Measurements from ENCODE around the gene S100A3. TPM values are rescaled to one million over a fixed set of nuclear protein-coding genes. Genes with fewer than 3 reads are reported as not detected.
A peak's percentile ranks its signal among the peaks of the same experiment; 100 is the strongest.

S100A3 gene
- total RNA-seq, 2 donors from 2014 or later = 0.46 TPM; not detected in 1

- no peaks in the 10 kb centered on the region for H3K4me1 ChIP-seq (replicated peaks)
- H3K4me3 ChIP-seq = no peak overlapping the region
- H3K9me3 ChIP-seq = no peaks in the 10 kb centered on the region
- no peaks in the 10 kb centered on the region for H3K27me3 ChIP-seq (replicated peaks; ENCODE audit: insufficient read depth)
- no peaks in the 10 kb centered on the region for H3K36me3 ChIP-seq
- intact Hi-C loops (cut with DNase I) = no loop called here
- DNase-seq (ENCODE audit: low spot score) = no peak
- WGBS = 88% methylated on average over 3 of the region's 3 CpGs
- TF ChIP-seq CTCF (IDR thresholded peaks at IDR 0.05) = peak in 1 of 4 experiments; percentile 6
- TF ChIP-seq POLR2AphosphoS5 (IDR thresholded peaks at IDR 0.05) = no peak
- no peak overlapping the region for H3K27ac ChIP-seq
Observed at GRCh38 chr1:153561466-153561985, 12.5 kb upstream of the S100A3 start.

- DNase-seq (ENCODE audit: low spot score) = no peak
- no peak for TF ChIP-seq POLR2A (IDR thresholded peaks at IDR 0.05)
- TF ChIP-seq POLR2AphosphoS5 (IDR thresholded peaks at IDR 0.05) = no peak
- no peak for TF ChIP-seq CTCF (IDR thresholded peaks at IDR 0.05)
- 79% methylated on average over 10 of the region's 10 CpGs for WGBS
- Histone ChIP-seq H3K27ac (no peak overlapping the region), H3K27me3 (replicated peaks; ENCODE audit: insufficient read depth) (no peaks in the 10 kb centered on the region), H3K4me3 (no peak overlapping the region), H3K9me3 (no peaks in the 10 kb centered on the region), H3K4me1 (replicated peaks) (no peaks in the 10 kb centered on the region), H3K36me3 (no peaks in the 10 kb centered on the region)
- intact Hi-C loops (cut with DNase I) = no loop called here
Observed at GRCh38 chr1:153560771-153561465, 11.9 kb upstream of the S100A3 start.

- intact Hi-C loops (cut with DNase I) = no loop called here
- H3K36me3 ChIP-seq = no peaks in the 10 kb centered on the region
- no peaks in the 10 kb centered on the region for H3K9me3 ChIP-seq
- H3K4me3 ChIP-seq = no peak overlapping the region
- no peak for DNase-seq (ENCODE audit: low spot score)
- H3K27ac ChIP-seq = no peak overlapping the region
- TF ChIP-seq POLR2A (IDR thresholded peaks at IDR 0.05) (no peak), CTCF (IDR thresholded peaks at IDR 0.05) (no peak), POLR2AphosphoS5 (IDR thresholded peaks at IDR 0.05) (no peak)
- no peaks in the 10 kb centered on the region for H3K27me3 ChIP-seq (replicated peaks; ENCODE audit: insufficient read depth)
- no peaks in the 10 kb centered on the region for H3K4me1 ChIP-seq (replicated peaks)
- 98% methylated on average over 2 of the region's 2 CpGs for WGBS
Observed at GRCh38 chr1:153560241-153560640, 11.2 kb upstream of the S100A3 start.

- Histone ChIP-seq H3K4me1 (replicated peaks) (no peaks in the 10 kb centered on the region), H3K27ac (no peak overlapping the region), H3K4me3 (no peak overlapping the region), H3K36me3 (no peaks in the 10 kb centered on the region), H3K27me3 (replicated peaks; ENCODE audit: insufficient read depth) (no peaks in the 10 kb centered on the region), H3K9me3 (no peaks in the 10 kb centered on the region)
- intact Hi-C loops (cut with DNase I) = no loop called here
- WGBS = 96% methylated on average over 3 of the region's 3 CpGs
- TF ChIP-seq POLR2A (IDR thresholded peaks at IDR 0.05) (no peak), POLR2AphosphoS5 (IDR thresholded peaks at IDR 0.05) (no peak)
- DNase-seq (ENCODE audit: low spot score) = no peak
Observed at GRCh38 chr1:153557877-153558276, 8.8 kb upstream of the S100A3 start.

- 100% methylated on average over 1 of the region's 1 CpG for WGBS
- Histone ChIP-seq H3K9me3 (no peaks in the 10 kb centered on the region), H3K27me3 (replicated peaks; ENCODE audit: insufficient read depth) (no peaks in the 10 kb centered on the region), H3K27ac (no peak overlapping the region), H3K4me3 (no peak overlapping the region), H3K4me1 (replicated peaks) (no peaks in the 10 kb centered on the region), H3K36me3 (no peaks in the 10 kb centered on the region)
- TF ChIP-seq CTCF (IDR thresholded peaks at IDR 0.05) (no peak), POLR2AphosphoS5 (IDR thresholded peaks at IDR 0.05) (no peak), POLR2A (IDR thresholded peaks at IDR 0.05) (no peak)
- intact Hi-C loops (cut with DNase I) = no loop called here
- no peak for DNase-seq (ENCODE audit: low spot score)
Observed at GRCh38 chr1:153556348-153556747, 7.3 kb upstream of the S100A3 start.

Measured in prostate gland (tissue), 2 donors.